ENCODE measurements around the gene LZIC. TPM values are rescaled to one million over a fixed set of nuclear protein-coding genes. Genes with fewer than 3 reads are reported as not detected.

LZIC gene
- total and polyA plus RNA-seq, 2 donors: 26.0 to 41.2 TPM

DNA sequence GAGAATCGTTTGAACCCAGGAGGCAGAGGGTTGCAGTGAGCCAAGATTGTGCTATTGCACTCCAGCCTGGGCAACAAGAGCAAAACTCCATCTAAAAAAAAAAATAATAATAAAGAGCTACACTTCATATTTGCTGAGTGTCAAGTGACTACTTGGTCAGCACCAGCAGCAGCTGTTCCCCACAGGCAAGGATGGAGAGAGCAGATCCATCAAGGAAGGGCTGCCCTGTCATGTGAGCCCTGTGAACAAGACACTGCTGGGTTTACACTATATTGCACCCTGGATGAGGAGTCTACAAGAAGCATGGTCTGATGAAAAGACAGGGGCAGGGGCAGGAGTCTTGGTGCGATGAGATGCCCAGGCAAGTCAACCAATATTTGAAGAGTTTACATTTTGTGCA, 36.7 kb downstream of the LZIC start:
- no peaks in the 10 kb centered on the region for H3K9me3 ChIP-seq (ENCODE audit: control insufficient read depth in 2 of 2, insufficient read depth in 1 of 2, low read length in 1 of 2)
- H3K36me3 ChIP-seq (ENCODE audit: control insufficient read depth in 2 of 2, insufficient read depth in 2 of 2, low read length in 1 of 2): no peaks in the 10 kb centered on the region
- no peak overlapping the region for H3K4me3 ChIP-seq (ENCODE audit: low read length in 2 of 2)
- no peak overlapping the region for H3K27ac ChIP-seq (ENCODE audit: low read depth in 1 of 2, low read length in 1 of 2)
- H3K4me1 ChIP-seq (ENCODE audit: control insufficient read depth in 2 of 2, insufficient read depth in 2 of 2, low read length in 2 of 2): peaks cover 4 to 14% of the 10 kb centered on the region in 2 donors
- 98% methylated on average over 2 of the region's 2 CpGs for WGBS
- DNase-seq (ENCODE audit: low read depth in 6 of 9, low spot score in 9 of 9): no peak
- H3K27me3 ChIP-seq (ENCODE audit: control insufficient read depth in 2 of 2, insufficient read depth in 1 of 2, low read length in 1 of 2): no peaks in the 10 kb centered on the region

DNA sequence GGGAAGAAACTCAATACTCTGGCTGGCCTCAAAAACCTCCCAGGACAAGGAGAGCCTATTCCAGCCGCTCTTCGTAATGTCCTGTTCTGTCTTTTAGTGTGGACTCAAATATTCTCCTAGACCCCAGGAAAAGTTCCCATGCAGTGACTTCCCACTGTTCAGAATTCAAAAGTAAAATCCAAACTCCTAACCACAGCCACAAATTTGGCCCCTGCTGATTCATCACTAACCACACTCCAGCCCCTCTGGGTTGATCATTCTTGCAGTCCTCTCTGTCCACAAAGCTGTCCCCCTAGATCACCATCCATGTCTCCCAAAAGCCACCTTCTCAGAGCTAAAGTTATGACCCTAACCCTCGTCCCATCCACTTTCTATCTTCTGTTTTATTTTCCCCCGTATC, 38.2 kb downstream of the LZIC start:
- WGBS: 81% methylated on average over 4 of the region's 4 CpGs
- peaks cover 8 to 21% of the 10 kb centered on the region in 2 donors for H3K4me1 ChIP-seq (ENCODE audit: control insufficient read depth in 2 of 2, insufficient read depth in 2 of 2, low read length in 2 of 2)
- DNase-seq (ENCODE audit: low read depth in 6 of 9, low spot score in 9 of 9): no peak
- H3K27me3 ChIP-seq (ENCODE audit: control insufficient read depth in 2 of 2, insufficient read depth in 1 of 2, low read length in 1 of 2): no peaks in the 10 kb centered on the region
- H3K27ac ChIP-seq (ENCODE audit: low read depth in 1 of 2, low read length in 1 of 2): no peak overlapping the region
- H3K4me3 ChIP-seq (ENCODE audit: low read length in 2 of 2): no peak overlapping the region
- H3K36me3 ChIP-seq (ENCODE audit: control insufficient read depth in 2 of 2, insufficient read depth in 2 of 2, low read length in 1 of 2): no peaks in the 10 kb centered on the region
- no peaks in the 10 kb centered on the region for H3K9me3 ChIP-seq (ENCODE audit: control insufficient read depth in 2 of 2, insufficient read depth in 1 of 2, low read length in 1 of 2)

DNA sequence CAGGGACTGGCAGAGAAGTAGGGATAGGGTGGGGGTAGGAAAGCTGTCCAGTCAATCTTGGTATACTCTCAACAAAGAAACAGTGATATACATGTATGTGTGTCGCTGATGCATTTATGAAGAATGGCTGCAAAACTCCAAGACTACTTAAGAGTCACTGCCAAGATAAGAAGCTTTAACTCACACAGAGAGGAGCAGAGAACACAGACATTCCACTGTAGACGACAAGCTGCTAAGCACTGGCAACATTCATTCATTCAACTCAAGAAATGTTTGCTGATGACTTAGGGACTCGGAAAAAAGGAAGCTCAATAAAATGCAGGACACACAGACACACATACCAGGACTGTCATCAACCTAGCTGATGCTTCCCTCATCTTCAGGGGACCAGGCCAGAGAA, 38.6 kb downstream of the LZIC start:
- Histone ChIP-seq H3K36me3 (ENCODE audit: control insufficient read depth in 2 of 2, insufficient read depth in 2 of 2, low read length in 1 of 2) (no peaks in the 10 kb centered on the region), H3K4me1 (ENCODE audit: control insufficient read depth in 2 of 2, insufficient read depth in 2 of 2, low read length in 2 of 2) (peaks cover 8 to 20% of the 10 kb centered on the region in 2 donors), H3K27me3 (ENCODE audit: control insufficient read depth in 2 of 2, insufficient read depth in 1 of 2, low read length in 1 of 2) (no peaks in the 10 kb centered on the region), H3K4me3 (ENCODE audit: low read length in 2 of 2) (no peak overlapping the region), H3K9me3 (ENCODE audit: control insufficient read depth in 2 of 2, insufficient read depth in 1 of 2, low read length in 1 of 2) (no peaks in the 10 kb centered on the region), H3K27ac (ENCODE audit: low read depth in 1 of 2, low read length in 1 of 2) (no peak overlapping the region)
- no peak for DNase-seq (ENCODE audit: low read depth in 6 of 9, low spot score in 9 of 9)
- 93% methylated on average over 3 of the region's 3 CpGs for WGBS

DNA sequence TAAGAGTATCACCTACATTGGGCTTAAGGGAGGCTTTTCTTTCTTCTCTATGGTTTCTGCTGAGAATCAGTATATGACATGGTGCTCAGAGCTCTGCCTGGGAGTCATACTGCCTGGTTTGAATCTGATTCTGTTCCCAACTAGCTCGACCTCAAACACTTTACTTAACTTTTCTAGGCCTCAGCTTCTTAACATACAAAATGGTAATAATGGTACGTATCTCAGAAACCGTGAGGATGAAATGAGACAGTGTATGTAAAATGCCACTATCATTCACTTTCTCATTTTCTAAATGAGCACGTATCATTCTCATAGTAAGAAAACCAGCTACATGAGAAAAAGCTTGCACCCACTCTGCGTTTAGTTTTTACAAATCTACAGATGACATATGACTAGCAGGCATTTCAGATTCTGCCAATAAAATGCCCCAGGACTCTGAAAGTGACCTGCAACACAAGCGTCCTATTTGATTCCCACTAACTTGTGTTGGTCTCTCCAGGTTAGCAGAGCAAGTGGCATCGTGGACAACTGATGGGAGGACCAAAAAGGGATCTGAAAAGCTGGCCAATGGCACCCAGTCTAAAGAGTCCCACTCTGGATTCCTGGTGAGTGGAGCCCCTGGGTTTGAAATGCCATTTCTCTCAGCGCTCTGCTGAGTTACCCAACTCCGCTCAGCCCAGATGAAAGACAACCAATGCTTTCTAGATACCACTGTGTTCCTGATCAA, 39.2 kb downstream of the LZIC start:
- Histone ChIP-seq H3K27me3 (ENCODE audit: control insufficient read depth in 2 of 2, insufficient read depth in 1 of 2, low read length in 1 of 2) (no peaks in the 10 kb centered on the region), H3K27ac (ENCODE audit: low read depth in 1 of 2, low read length in 1 of 2) (no peak overlapping the region), H3K4me1 (ENCODE audit: control insufficient read depth in 2 of 2, insufficient read depth in 2 of 2, low read length in 2 of 2) (peaks cover 4 to 14% of the 10 kb centered on the region in 2 donors), H3K36me3 (ENCODE audit: control insufficient read depth in 2 of 2, insufficient read depth in 2 of 2, low read length in 1 of 2) (no peaks in the 10 kb centered on the region), H3K4me3 (ENCODE audit: low read length in 2 of 2) (no peak overlapping the region), H3K9me3 (ENCODE audit: control insufficient read depth in 2 of 2, insufficient read depth in 1 of 2, low read length in 1 of 2) (no peaks in the 10 kb centered on the region)
- 97% methylated on average over 9 of the region's 9 CpGs for WGBS
- DNase-seq (ENCODE audit: low read depth in 6 of 9, low spot score in 9 of 9): no peak

DNA sequence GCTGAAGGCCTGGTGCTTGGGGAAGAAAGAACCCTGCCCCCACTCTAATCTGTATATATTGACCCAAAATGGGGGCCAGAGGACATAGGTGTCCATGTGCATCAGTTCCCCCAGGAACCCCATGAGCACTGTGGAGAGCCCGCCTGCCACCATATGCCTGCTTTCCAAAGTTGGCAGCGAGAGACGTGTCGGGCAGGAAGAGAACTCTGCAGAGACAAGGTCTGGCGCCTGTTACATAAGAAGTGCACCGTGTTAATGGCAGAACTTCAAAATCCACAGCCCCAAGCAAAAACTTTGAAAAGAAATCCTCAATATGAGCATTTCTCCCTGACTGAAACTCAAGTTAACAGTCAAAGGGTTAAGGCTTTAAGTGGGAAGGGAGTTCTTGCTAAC, 41.1 kb downstream of the LZIC start:
- no peak for DNase-seq (ENCODE audit: low read depth in 6 of 9, low spot score in 9 of 9)
- Histone ChIP-seq H3K4me1 (ENCODE audit: control insufficient read depth in 2 of 2, insufficient read depth in 2 of 2, low read length in 2 of 2) (peaks cover 4 to 13% of the 10 kb centered on the region in 2 donors), H3K9me3 (ENCODE audit: control insufficient read depth in 2 of 2, insufficient read depth in 1 of 2, low read length in 1 of 2) (no peaks in the 10 kb centered on the region), H3K27me3 (ENCODE audit: control insufficient read depth in 2 of 2, insufficient read depth in 1 of 2, low read length in 1 of 2) (no peaks in the 10 kb centered on the region), H3K4me3 (ENCODE audit: low read length in 2 of 2) (no peak overlapping the region), H3K27ac (ENCODE audit: low read depth in 1 of 2, low read length in 1 of 2) (no peak overlapping the region), H3K36me3 (ENCODE audit: control insufficient read depth in 2 of 2, insufficient read depth in 2 of 2, low read length in 1 of 2) (no peaks in the 10 kb centered on the region)
- 93% methylated on average over 6 of the region's 6 CpGs for WGBS

DNA sequence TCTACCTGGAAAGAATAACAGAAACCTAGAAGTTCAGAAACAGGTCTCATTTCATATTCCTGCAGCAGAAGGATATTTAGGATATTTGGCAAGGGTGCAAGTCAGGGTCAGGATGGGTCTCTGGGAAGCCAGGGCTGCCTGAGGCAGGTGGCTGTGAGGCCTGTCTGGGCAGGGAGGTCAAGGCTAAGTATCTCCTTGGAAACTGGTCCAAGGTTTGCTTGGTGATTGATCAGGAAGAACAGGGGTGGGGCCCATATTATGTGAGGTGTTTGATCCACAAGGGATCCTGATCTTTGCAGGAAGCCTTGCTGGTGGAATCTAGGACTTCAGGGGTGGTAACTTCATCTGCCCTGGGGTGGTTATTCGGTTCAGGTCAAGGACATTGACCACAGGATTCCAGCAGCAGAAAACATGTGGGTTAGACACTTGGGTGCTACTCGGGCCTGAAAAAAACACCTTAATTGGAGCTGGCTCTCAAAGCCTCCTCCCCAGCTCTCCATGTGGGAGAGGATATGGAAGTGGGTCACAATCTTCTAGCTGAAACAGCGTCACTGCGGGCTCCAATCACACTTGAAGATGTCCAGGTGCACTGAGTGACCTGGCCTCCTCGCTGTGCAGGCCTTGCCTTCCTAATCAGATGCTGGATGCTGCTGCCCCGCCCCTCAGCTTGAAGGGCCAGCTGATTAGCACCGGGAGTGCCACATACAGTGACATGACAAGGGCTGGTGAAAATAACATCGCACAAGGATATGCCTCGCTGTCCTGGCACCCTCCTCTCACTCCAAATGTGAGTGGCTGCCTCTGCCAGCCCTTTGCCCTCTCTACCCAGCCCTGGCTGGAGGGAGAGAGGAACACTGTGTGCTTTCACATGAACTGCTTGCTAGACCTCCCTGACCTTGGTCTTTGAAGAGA, 41.8 kb downstream of the LZIC start:
- Histone ChIP-seq H3K27ac (ENCODE audit: low read depth in 1 of 2, low read length in 1 of 2) (no peak overlapping the region), H3K36me3 (ENCODE audit: control insufficient read depth in 2 of 2, insufficient read depth in 2 of 2, low read length in 1 of 2) (no peaks in the 10 kb centered on the region), H3K4me3 (ENCODE audit: low read length in 2 of 2) (no peak overlapping the region), H3K27me3 (ENCODE audit: control insufficient read depth in 2 of 2, insufficient read depth in 1 of 2, low read length in 1 of 2) (no peaks in the 10 kb centered on the region), H3K9me3 (ENCODE audit: control insufficient read depth in 2 of 2, insufficient read depth in 1 of 2, low read length in 1 of 2) (no peaks in the 10 kb centered on the region), H3K4me1 (ENCODE audit: control insufficient read depth in 2 of 2, insufficient read depth in 2 of 2, low read length in 2 of 2) (peaks cover 4 to 13% of the 10 kb centered on the region in 2 donors)
- no peak for DNase-seq (ENCODE audit: low read depth in 6 of 9, low spot score in 9 of 9)
- WGBS: 95% methylated on average over 9 of the region's 9 CpGs

DNA sequence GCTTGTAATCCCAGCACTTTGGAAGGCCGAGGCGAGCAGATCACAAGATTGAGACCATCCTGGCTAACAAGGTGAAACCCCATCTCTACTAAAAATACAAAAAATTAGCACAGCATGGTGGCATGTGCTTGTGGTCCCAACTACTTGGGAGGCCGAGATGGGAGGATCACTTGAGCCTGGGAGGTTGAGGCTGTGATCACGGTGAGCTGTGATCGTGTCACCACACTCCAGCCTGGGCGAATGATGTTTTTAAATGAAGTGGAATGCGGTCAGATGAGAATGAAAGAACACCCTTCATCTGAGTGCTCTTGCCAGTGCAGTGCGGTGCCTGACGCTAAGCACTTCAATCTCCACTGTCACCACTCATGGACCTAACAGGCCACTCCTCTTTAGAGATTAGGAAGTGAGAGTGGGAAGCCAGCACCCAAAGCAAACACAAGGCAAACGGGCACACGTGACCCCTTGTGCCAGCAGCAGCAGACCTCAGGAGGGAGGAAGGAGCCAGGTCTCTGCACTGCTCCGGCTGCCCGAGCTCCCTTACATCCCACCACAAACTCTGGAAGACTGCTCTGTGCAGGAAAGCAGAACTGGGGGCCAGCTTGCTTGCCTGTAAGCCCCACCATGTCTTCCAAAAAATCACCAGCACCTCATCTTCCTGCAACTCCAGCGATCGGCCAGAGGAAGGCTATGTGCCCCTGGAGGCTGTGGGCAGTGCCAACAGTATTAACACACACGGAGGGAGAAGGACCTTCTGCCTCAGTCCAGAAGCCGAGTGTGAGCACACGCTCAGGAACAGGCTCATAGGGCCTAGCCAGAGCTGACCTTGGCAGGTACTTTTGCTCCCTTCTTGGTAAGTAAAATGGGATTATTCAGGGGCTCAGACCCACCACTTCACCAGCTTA, 42.8 kb downstream of the LZIC start:
- DNase-seq (ENCODE audit: low read depth in 6 of 9, low spot score in 9 of 9): peak in 2 of 9 donors; percentile 19 to 35
- Histone ChIP-seq H3K4me1 (ENCODE audit: control insufficient read depth in 2 of 2, insufficient read depth in 2 of 2, low read length in 2 of 2) (peaks cover 4 to 13% of the 10 kb centered on the region in 2 donors), H3K4me3 (ENCODE audit: low read length in 2 of 2) (no peak overlapping the region), H3K27ac (ENCODE audit: low read depth in 1 of 2, low read length in 1 of 2) (peak overlapping the region in 1 of 2 donors; percentile 27), H3K9me3 (ENCODE audit: control insufficient read depth in 2 of 2, insufficient read depth in 1 of 2, low read length in 1 of 2) (no peaks in the 10 kb centered on the region), H3K27me3 (ENCODE audit: control insufficient read depth in 2 of 2, insufficient read depth in 1 of 2, low read length in 1 of 2) (no peaks in the 10 kb centered on the region), H3K36me3 (ENCODE audit: control insufficient read depth in 2 of 2, insufficient read depth in 2 of 2, low read length in 1 of 2) (no peaks in the 10 kb centered on the region)
- WGBS: 40% methylated on average over 18 of the region's 18 CpGs

DNA sequence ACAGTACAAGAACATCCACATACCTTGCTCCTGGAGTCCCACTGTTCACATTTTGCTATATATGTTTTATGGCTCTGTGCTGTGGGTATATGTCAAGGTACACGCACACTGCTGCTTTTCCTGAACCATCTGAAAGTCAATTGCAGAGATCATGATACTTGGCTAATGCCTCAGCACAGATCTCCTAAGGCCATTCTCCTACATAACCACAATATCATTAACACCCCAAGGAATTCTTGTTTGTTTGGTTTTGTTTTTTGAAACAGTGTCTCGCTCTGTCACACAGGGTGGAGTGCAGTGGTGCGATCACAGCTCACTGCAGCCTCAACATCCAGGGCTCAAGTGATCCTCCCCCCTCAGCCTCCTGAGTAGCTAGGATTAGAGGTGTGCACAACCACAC, 49.1 kb downstream of the LZIC start:
- H3K36me3 ChIP-seq (ENCODE audit: control insufficient read depth in 2 of 2, insufficient read depth in 2 of 2, low read length in 1 of 2): no peaks in the 10 kb centered on the region
- WGBS: 95% methylated on average over 3 of the region's 3 CpGs
- no peak overlapping the region for H3K4me3 ChIP-seq (ENCODE audit: low read length in 2 of 2)
- DNase-seq (ENCODE audit: low read depth in 6 of 9, low spot score in 9 of 9): no peak
- peaks cover 11 to 34% of the 10 kb centered on the region in 2 donors for H3K4me1 ChIP-seq (ENCODE audit: control insufficient read depth in 2 of 2, insufficient read depth in 2 of 2, low read length in 2 of 2)
- H3K27me3 ChIP-seq (ENCODE audit: control insufficient read depth in 2 of 2, insufficient read depth in 1 of 2, low read length in 1 of 2): no peaks in the 10 kb centered on the region
- peak overlapping the region in 1 of 2 donors; percentile 47 for H3K27ac ChIP-seq (ENCODE audit: low read depth in 1 of 2, low read length in 1 of 2)
- H3K9me3 ChIP-seq (ENCODE audit: control insufficient read depth in 2 of 2, insufficient read depth in 1 of 2, low read length in 1 of 2): peaks cover 0 to 5% of the 10 kb centered on the region in 2 donors
